Ishikawa (cell line): Measurements from ENCODE around the gene NAT8L.

Source experiments
- CREB1 ChIP-seq: IDR thresholded peaks from 2 replicates; pipeline ENCODE4 v1.6.1; 2012; ENCODE audit warnings: low read depth
- EP300 ChIP-seq: IDR thresholded peaks from 2 replicates; pipeline ENCODE4 v1.6.1; 2012; ENCODE audit warnings: borderline replicate concordance
- FOXM1 ChIP-seq: IDR thresholded peaks from 2 replicates; pipeline ENCODE4 v1.6.1; 2012; ENCODE audit warnings: low read depth, borderline replicate concordance
- MAX ChIP-seq: IDR thresholded peaks from 2 replicates; pipeline ENCODE4 v1.6.1; 2012
- NFIC ChIP-seq: IDR thresholded peaks from 2 replicates; pipeline ENCODE4 v1.6.1; 2012
- RAD21 ChIP-seq: IDR thresholded peaks from 2 replicates; pipeline ENCODE4 v1.6.1; 2012; ENCODE audit warnings: low read depth
- REST ChIP-seq: IDR thresholded peaks from 2 replicates; pipeline ENCODE4 v1.6.1; 2012; ENCODE audit warnings: low read depth, mild to moderate bottlenecking
- TCF12 ChIP-seq: IDR thresholded peaks from 2 replicates; pipeline ENCODE4 v1.6.1; 2012; ENCODE audit warnings: low read depth
- YY1 ChIP-seq: IDR thresholded peaks from 2 replicates; pipeline ENCODE4 v1.6.1; 2012; ENCODE audit warnings: low read depth

- TF ChIP-seq TCF12 (no peak), MAX (no peak), YY1 (no peak), NFIC (no peak), RAD21 (no peak), REST (no peak), FOXM1 (no peak), CREB1 (no peak), EP300 (no peak)
Observed at GRCh38 chr4:2076908-2077536, 17.9 kb downstream of the NAT8L start.
